Activated naive CD4-positive, alpha-beta T cell treated with anti-CD3 and anti-CD28 coated beads, Interleukin-2, amount 10 ng/mL, durations not matched to agents 7 days and 5 days (primary cell): ENCODE data around the gene SELENOV.

Source experiments
- CTCF ChIA-PET: fragments of 350-600 bp; sonication (Branson Sonifier 250); formaldehyde crosslinking; loops from one replicate; lab custom pipeline; 2021; ENCODE audit warnings: antibody characterized with exemption; lab: Charles Lee
- DNase-seq: peaks from one replicate; pipeline ENCODE4 v3.0.0-alpha.2; 2020
- H3K27ac Mint-ChIP-seq: one replicate; pipeline ENCODE4 v1.8.0; 2021; ENCODE audit warnings: mild to moderate bottlenecking, moderate library complexity, mixed read lengths
- H3K27me3 Mint-ChIP-seq: one replicate; pipeline ENCODE4 v1.8.0; 2021; ENCODE audit warnings: mild to moderate bottlenecking, mixed read lengths
- H3K36me3 Mint-ChIP-seq: one replicate; pipeline ENCODE4 v1.8.0; 2021; ENCODE audit warnings: mixed read lengths
- H3K4me1 Mint-ChIP-seq: one replicate; pipeline ENCODE4 v1.8.0; 2021; ENCODE audit warnings: mixed read lengths
- H3K4me3 Mint-ChIP-seq: one replicate; pipeline ENCODE4 v1.8.0; 2021; ENCODE audit warnings: mild to moderate bottlenecking, moderate library complexity, mixed read lengths
- H3K9me3 Mint-ChIP-seq: one replicate; pipeline ENCODE4 v1.8.0; 2021; ENCODE audit warnings: mixed read lengths

SELENOV gene

GRCh38 chr19:39542206-39542605, 27.3 kb downstream of the SELENOV start:
- H3K4me3 Mint-ChIP-seq = no peak overlapping the region
- H3K4me1 Mint-ChIP-seq = peaks cover 81% of the 10 kb centered on the region
- H3K36me3 Mint-ChIP-seq = peaks cover 12% of the 10 kb centered on the region
- CTCF ChIA-PET = interaction anchor here (1.1 to 1.4 kb wide), 2 partner anchors 12 to 102 kb away, joined by 7 read pairs; no protein-coding TSS in a partner anchor
- peak overlapping the region; percentile 30 for H3K27ac Mint-ChIP-seq
- peaks cover 4% of the 10 kb centered on the region for H3K9me3 Mint-ChIP-seq
- no peaks in the 10 kb centered on the region for H3K27me3 Mint-ChIP-seq
- DNase-seq = no peak

- H3K27me3 Mint-ChIP-seq = no peaks in the 10 kb centered on the region
- CTCF ChIA-PET = interaction anchor here (0.9 kb wide), 2 partner anchors 9 to 103 kb away, joined by 3 read pairs; no protein-coding TSS in a partner anchor
- H3K4me3 Mint-ChIP-seq = no peak overlapping the region
- no peak for DNase-seq
- peaks cover 5% of the 10 kb centered on the region for H3K36me3 Mint-ChIP-seq
- peaks cover 4% of the 10 kb centered on the region for H3K9me3 Mint-ChIP-seq
- peaks cover 72% of the 10 kb centered on the region for H3K4me1 Mint-ChIP-seq
- no peak overlapping the region for H3K27ac Mint-ChIP-seq
These were observed 28.5 kb downstream of the SELENOV start for GRCh38 chr19:39543477-39543857.

- Mint-ChIP-seq H3K9me3 (peaks cover 4% of the 10 kb centered on the region), H3K27me3 (no peaks in the 10 kb centered on the region), H3K36me3 (peaks cover 3% of the 10 kb centered on the region), H3K27ac (peak overlapping the region; percentile 80), H3K4me1 (peaks cover 64% of the 10 kb centered on the region), H3K4me3 (no peak overlapping the region)
- DNase-seq = no peak
- CTCF ChIA-PET = interaction anchor here (0.7 to 1.3 kb wide), 3 partner anchors 10 to 103 kb away, joined by 3 to 4 read pairs (median 3); no protein-coding TSS in a partner anchor
These were observed 29.4 kb downstream of the SELENOV start for GRCh38 chr19:39544226-39544903.

GRCh38 chr19:39544911-39545310, 30.0 kb downstream of the SELENOV start:
- H3K27ac Mint-ChIP-seq = peak overlapping the region; percentile 80
- DNase-seq = no peak
- peaks cover 4% of the 10 kb centered on the region for H3K9me3 Mint-ChIP-seq
- CTCF ChIA-PET = interaction anchor here (1.3 to 1.4 kb wide), 2 partner anchors 9 to 12 kb away, joined by 3 to 4 read pairs; no protein-coding TSS in a partner anchor
- H3K36me3 Mint-ChIP-seq = peaks cover 2% of the 10 kb centered on the region
- peaks cover 63% of the 10 kb centered on the region for H3K4me1 Mint-ChIP-seq
- H3K4me3 Mint-ChIP-seq = peak overlapping the region; percentile 0
- no peaks in the 10 kb centered on the region for H3K27me3 Mint-ChIP-seq

- peaks cover 53% of the 10 kb centered on the region for H3K4me1 Mint-ChIP-seq
- peaks cover 1% of the 10 kb centered on the region for H3K36me3 Mint-ChIP-seq
- no peak for DNase-seq
- no peak overlapping the region for H3K27ac Mint-ChIP-seq
- no peak overlapping the region for H3K4me3 Mint-ChIP-seq
- CTCF ChIA-PET = interaction anchor here (0.6 to 3.0 kb wide), 4 partner anchors 81 to 127 kb away, joined by 3 to 16 read pairs (median 3); no protein-coding TSS in a partner anchor
- H3K9me3 Mint-ChIP-seq = peaks cover 4% of the 10 kb centered on the region
- no peaks in the 10 kb centered on the region for H3K27me3 Mint-ChIP-seq
These were observed 31.7 kb downstream of the SELENOV start for GRCh38 chr19:39546599-39546998.

GRCh38 chr19:39550197-39550596, 35.3 kb downstream of the SELENOV start:
- CTCF ChIA-PET = interaction anchor here (2.0 to 4.8 kb wide), 2 partner anchors 109 to 123 kb away, joined by 9 to 88 read pairs; no protein-coding TSS in a partner anchor
- H3K4me3 Mint-ChIP-seq = no peak overlapping the region
- H3K9me3 Mint-ChIP-seq = peaks cover 4% of the 10 kb centered on the region
- H3K4me1 Mint-ChIP-seq = peaks cover 42% of the 10 kb centered on the region
- DNase-seq = no peak
- H3K36me3 Mint-ChIP-seq = peaks cover 1% of the 10 kb centered on the region
- H3K27ac Mint-ChIP-seq = no peak overlapping the region
- no peaks in the 10 kb centered on the region for H3K27me3 Mint-ChIP-seq

GRCh38 chr19:39553082-39553652, 38.2 kb downstream of the SELENOV start:
- peaks cover 38% of the 10 kb centered on the region for H3K4me1 Mint-ChIP-seq
- H3K27ac Mint-ChIP-seq = no peak overlapping the region
- no peaks in the 10 kb centered on the region for H3K9me3 Mint-ChIP-seq
- H3K27me3 Mint-ChIP-seq = no peaks in the 10 kb centered on the region
- H3K36me3 Mint-ChIP-seq = no peaks in the 10 kb centered on the region
- H3K4me3 Mint-ChIP-seq = no peak overlapping the region
- DNase-seq = no peak
- CTCF ChIA-PET = interaction anchor here (1.0 to 4.8 kb wide), 7 partner anchors 8 to 289 kb away, joined by 3 to 88 read pairs (median 3); no protein-coding TSS in a partner anchor

GRCh38 chr19:39554701-39555311, 39.9 kb downstream of the SELENOV start:
- Mint-ChIP-seq H3K4me1 (peaks cover 52% of the 10 kb centered on the region), H3K36me3 (peaks cover 1% of the 10 kb centered on the region), H3K27me3 (no peaks in the 10 kb centered on the region), H3K4me3 (no peak overlapping the region), H3K9me3 (no peaks in the 10 kb centered on the region), H3K27ac (no peak overlapping the region)
- DNase-seq = no peak
- CTCF ChIA-PET = interaction anchor here (1.4 to 4.8 kb wide), 3 partner anchors 10 to 118 kb away, joined by 4 to 88 read pairs (median 7); no protein-coding TSS in a partner anchor

GRCh38 chr19:39555883-39556282, 40.9 kb downstream of the SELENOV start:
- no peak overlapping the region for H3K4me3 Mint-ChIP-seq
- no peak for DNase-seq
- no peak overlapping the region for H3K27ac Mint-ChIP-seq
- H3K4me1 Mint-ChIP-seq = peaks cover 50% of the 10 kb centered on the region
- CTCF ChIA-PET = no interaction called here
- H3K9me3 Mint-ChIP-seq = no peaks in the 10 kb centered on the region
- H3K27me3 Mint-ChIP-seq = no peaks in the 10 kb centered on the region
- H3K36me3 Mint-ChIP-seq = peaks cover 1% of the 10 kb centered on the region

- H3K27ac Mint-ChIP-seq = peak overlapping the region; percentile 93
- H3K9me3 Mint-ChIP-seq = no peaks in the 10 kb centered on the region
- H3K36me3 Mint-ChIP-seq = peaks cover 1% of the 10 kb centered on the region
- H3K4me3 Mint-ChIP-seq = peak overlapping the region; percentile 62
- CTCF ChIA-PET = interaction anchor here (1.0 kb wide), 1 partner anchor 12 kb away, joined by 3 read pairs; no protein-coding TSS in a partner anchor
- H3K27me3 Mint-ChIP-seq = no peaks in the 10 kb centered on the region
- DNase-seq = peak; percentile 59
- H3K4me1 Mint-ChIP-seq = peaks cover 34% of the 10 kb centered on the region
These were observed 43.1 kb downstream of the SELENOV start for GRCh38 chr19:39557811-39558623.

- H3K27ac Mint-ChIP-seq = peak overlapping the region; percentile 93
- H3K36me3 Mint-ChIP-seq = peaks cover 1% of the 10 kb centered on the region
- no peaks in the 10 kb centered on the region for H3K27me3 Mint-ChIP-seq
- CTCF ChIA-PET = no interaction called here
- H3K9me3 Mint-ChIP-seq = no peaks in the 10 kb centered on the region
- peak overlapping the region; percentile 62 for H3K4me3 Mint-ChIP-seq
- peak; percentile 46 for DNase-seq
- H3K4me1 Mint-ChIP-seq = peaks cover 28% of the 10 kb centered on the region
These were observed 43.7 kb downstream of the SELENOV start for GRCh38 chr19:39558624-39559117.

- no peak overlapping the region for H3K4me3 Mint-ChIP-seq
- DNase-seq = no peak
- H3K4me1 Mint-ChIP-seq = peaks cover 12% of the 10 kb centered on the region
- H3K36me3 Mint-ChIP-seq = peaks cover 1% of the 10 kb centered on the region
- no peak overlapping the region for H3K27ac Mint-ChIP-seq
- no peaks in the 10 kb centered on the region for H3K9me3 Mint-ChIP-seq
- H3K27me3 Mint-ChIP-seq = peaks cover 1% of the 10 kb centered on the region
- CTCF ChIA-PET = no interaction called here
These were observed 48.5 kb downstream of the SELENOV start for GRCh38 chr19:39563408-39563807.

- H3K4me3 Mint-ChIP-seq = no peak overlapping the region
- H3K9me3 Mint-ChIP-seq = no peaks in the 10 kb centered on the region
- H3K4me1 Mint-ChIP-seq = no peaks in the 10 kb centered on the region
- no peak overlapping the region for H3K27ac Mint-ChIP-seq
- DNase-seq = no peak
- CTCF ChIA-PET = no interaction called here
- H3K36me3 Mint-ChIP-seq = no peaks in the 10 kb centered on the region
- peaks cover 20% of the 10 kb centered on the region for H3K27me3 Mint-ChIP-seq
These were observed 51.1 kb downstream of the SELENOV start for GRCh38 chr19:39566064-39566463.
